ENCODE measurements around the gene MAGI3.

MAGI3 gene

DNA sequence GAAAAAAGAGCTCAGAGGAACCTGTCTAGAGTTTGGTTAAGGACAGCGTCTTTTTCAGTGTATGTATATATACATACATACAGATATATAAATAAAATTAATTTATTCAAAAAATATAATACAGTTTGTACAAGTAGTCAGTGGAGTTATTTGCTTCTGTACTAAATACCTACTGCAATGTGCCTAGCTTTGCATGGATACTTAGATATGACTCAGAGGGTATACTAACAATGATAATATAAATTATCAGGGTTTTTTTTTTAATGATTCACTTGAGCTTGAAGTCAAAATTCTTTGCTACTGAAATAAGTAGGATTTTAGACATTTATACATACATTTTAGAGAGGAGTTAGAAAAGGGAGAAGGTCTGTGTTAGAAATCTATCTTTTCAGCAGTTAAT, 251.1 kb downstream of the MAGI3 start:
- H3K9me3 Mint-ChIP-seq = no peaks in the 10 kb centered on the region
- no peak for DNase-seq
- H3K27ac Mint-ChIP-seq = no peak overlapping the region
- H3K4me3 Mint-ChIP-seq = no peak overlapping the region
- no peaks in the 10 kb centered on the region for H3K4me1 Mint-ChIP-seq (ENCODE audit: low read depth)
- H3K27me3 Mint-ChIP-seq = no peaks in the 10 kb centered on the region
- H3K36me3 Mint-ChIP-seq (ENCODE audit: low read depth) = peaks cover 1% of the 10 kb centered on the region

DNA sequence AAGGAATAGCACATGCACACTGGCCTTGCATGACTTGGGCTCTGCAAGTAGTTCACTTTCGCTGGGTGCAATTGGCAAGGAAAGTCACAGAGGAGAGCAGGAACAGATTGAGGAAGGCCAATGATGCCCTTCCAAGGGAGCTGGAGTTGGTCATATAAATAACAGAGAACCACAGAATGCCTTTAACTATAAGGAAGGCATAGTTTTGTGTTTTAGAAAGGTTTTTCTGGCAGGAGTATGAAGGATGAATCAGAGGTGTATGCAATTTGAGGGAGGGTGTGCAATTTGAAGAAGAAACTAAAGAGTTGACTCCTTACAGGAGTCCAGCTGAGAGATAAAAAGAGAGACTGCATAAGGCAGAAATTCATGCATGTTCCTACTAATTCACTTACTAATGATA, 256.8 kb downstream of the MAGI3 start:
- DNase-seq = no peak
- H3K27me3 Mint-ChIP-seq = no peaks in the 10 kb centered on the region
- H3K4me3 Mint-ChIP-seq = no peak overlapping the region
- no peaks in the 10 kb centered on the region for H3K4me1 Mint-ChIP-seq (ENCODE audit: low read depth)
- peaks cover 1% of the 10 kb centered on the region for H3K36me3 Mint-ChIP-seq (ENCODE audit: low read depth)
- H3K9me3 Mint-ChIP-seq = no peaks in the 10 kb centered on the region
- H3K27ac Mint-ChIP-seq = no peak overlapping the region

GRCh38 chr1:113648478-113648877, 258.2 kb downstream of the MAGI3 start:
- no peaks in the 10 kb centered on the region for H3K27me3 Mint-ChIP-seq
- H3K4me1 Mint-ChIP-seq (ENCODE audit: low read depth) = no peaks in the 10 kb centered on the region
- H3K9me3 Mint-ChIP-seq = no peaks in the 10 kb centered on the region
- H3K27ac Mint-ChIP-seq = no peak overlapping the region
- peaks cover 1% of the 10 kb centered on the region for H3K36me3 Mint-ChIP-seq (ENCODE audit: low read depth)
- no peak for DNase-seq
- no peak overlapping the region for H3K4me3 Mint-ChIP-seq

- no peak for DNase-seq
- H3K27ac Mint-ChIP-seq = no peak overlapping the region
- H3K4me3 Mint-ChIP-seq = no peak overlapping the region
- peaks cover 2% of the 10 kb centered on the region for H3K36me3 Mint-ChIP-seq (ENCODE audit: low read depth)
- no peaks in the 10 kb centered on the region for H3K9me3 Mint-ChIP-seq
- no peaks in the 10 kb centered on the region for H3K4me1 Mint-ChIP-seq (ENCODE audit: low read depth)
- no peaks in the 10 kb centered on the region for H3K27me3 Mint-ChIP-seq
Measured at GRCh38 chr1:113652771-113653170, 262.5 kb downstream of the MAGI3 start.

DNA sequence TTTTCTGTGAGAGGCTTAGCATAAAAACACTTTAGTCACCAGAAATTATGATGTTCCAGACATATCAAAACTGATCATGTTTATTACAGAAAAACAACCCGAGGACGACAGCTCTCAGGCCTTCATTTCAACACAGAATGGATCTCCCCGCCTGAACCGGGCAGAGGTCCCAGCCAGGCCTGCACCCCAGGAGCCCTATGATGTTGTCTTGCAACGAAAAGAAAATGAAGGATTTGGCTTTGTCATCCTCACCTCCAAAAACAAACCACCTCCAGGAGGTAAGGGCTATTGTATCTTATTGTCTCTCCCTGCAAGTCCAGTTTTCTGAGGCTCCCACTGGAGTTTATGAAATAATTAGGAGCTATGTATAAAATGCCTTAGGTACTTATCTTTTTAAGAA, 263.4 kb downstream of the MAGI3 start:
- no peak for DNase-seq
- H3K4me1 Mint-ChIP-seq (ENCODE audit: low read depth) = no peaks in the 10 kb centered on the region
- no peak overlapping the region for H3K27ac Mint-ChIP-seq
- no peak overlapping the region for H3K4me3 Mint-ChIP-seq
- no peaks in the 10 kb centered on the region for H3K27me3 Mint-ChIP-seq
- H3K9me3 Mint-ChIP-seq = no peaks in the 10 kb centered on the region
- peaks cover 2% of the 10 kb centered on the region for H3K36me3 Mint-ChIP-seq (ENCODE audit: low read depth)

DNA sequence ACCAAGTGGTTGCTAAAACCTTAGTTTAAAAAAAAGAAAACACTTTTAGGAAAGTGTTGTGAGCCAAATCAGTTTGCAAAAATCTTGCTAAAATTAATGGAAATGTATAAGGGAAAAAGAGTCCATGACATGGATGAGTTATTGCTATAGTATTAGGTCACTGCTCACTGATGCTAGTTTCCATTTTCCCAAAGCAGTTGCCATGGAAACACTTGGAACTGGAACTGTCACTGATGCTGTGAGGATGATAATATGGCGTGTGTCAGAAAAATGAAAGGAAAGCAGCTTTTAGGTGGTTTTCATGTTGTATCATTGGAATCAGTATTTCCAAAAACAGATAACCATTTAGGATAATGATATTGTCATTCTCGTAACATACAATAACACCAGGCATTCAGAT, 264.6 kb downstream of the MAGI3 start:
- H3K9me3 Mint-ChIP-seq = no peaks in the 10 kb centered on the region
- no peaks in the 10 kb centered on the region for H3K27me3 Mint-ChIP-seq
- no peaks in the 10 kb centered on the region for H3K4me1 Mint-ChIP-seq (ENCODE audit: low read depth)
- no peak overlapping the region for H3K27ac Mint-ChIP-seq
- no peak overlapping the region for H3K4me3 Mint-ChIP-seq
- peaks cover 2% of the 10 kb centered on the region for H3K36me3 Mint-ChIP-seq (ENCODE audit: low read depth)
- no peak for DNase-seq

GRCh38 chr1:113657126-113657525, 266.8 kb downstream of the MAGI3 start:
- no peaks in the 10 kb centered on the region for H3K4me1 Mint-ChIP-seq (ENCODE audit: low read depth)
- no peaks in the 10 kb centered on the region for H3K9me3 Mint-ChIP-seq
- no peak overlapping the region for H3K4me3 Mint-ChIP-seq
- no peak overlapping the region for H3K27ac Mint-ChIP-seq
- DNase-seq = no peak
- H3K27me3 Mint-ChIP-seq = no peaks in the 10 kb centered on the region
- H3K36me3 Mint-ChIP-seq (ENCODE audit: low read depth) = peaks cover 2% of the 10 kb centered on the region

DNA sequence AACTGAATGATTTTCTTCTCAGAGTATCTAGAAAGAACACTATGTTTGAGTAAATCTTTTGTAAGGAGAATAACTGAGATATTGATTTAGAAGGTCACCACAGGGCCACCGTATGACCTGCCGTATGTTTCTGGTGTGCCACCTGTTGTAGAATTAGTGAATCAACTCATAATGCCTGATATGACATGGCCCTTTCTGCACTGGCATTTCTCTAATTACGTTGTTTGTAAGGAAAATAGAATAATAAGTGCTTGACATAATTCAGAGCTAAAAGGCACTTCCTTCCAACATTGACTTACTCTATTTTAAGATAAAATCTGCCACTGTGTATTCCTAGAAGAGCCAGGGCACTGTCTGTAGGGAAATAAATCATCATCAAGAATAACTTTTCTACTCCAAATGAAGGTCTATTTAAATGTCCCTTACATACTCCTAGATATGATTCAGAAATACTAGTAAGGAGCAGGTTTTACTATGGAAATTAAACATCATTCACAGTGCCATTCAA, 267.3 kb downstream of the MAGI3 start:
- Mint-ChIP-seq H3K27ac (no peak overlapping the region), H3K9me3 (no peaks in the 10 kb centered on the region), H3K27me3 (no peaks in the 10 kb centered on the region)

DNA sequence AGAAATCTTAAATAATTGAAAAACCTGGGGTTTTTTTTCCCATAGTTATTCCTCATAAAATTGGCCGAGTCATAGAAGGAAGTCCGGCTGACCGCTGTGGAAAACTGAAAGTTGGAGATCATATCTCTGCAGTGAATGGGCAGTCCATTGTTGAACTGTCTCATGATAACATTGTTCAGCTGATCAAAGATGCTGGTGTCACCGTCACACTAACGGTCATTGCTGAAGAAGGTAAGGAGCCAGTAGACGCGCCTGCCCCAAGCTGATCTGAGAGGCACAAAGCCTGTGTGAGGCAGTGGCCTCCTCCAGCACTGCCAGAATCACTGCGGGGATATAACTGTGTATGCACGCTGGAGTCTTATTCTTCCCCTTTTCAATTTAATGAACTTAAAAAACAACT, 268.7 kb downstream of the MAGI3 start:
- peaks cover 2% of the 10 kb centered on the region for H3K36me3 Mint-ChIP-seq (ENCODE audit: low read depth)
- no peaks in the 10 kb centered on the region for H3K4me1 Mint-ChIP-seq (ENCODE audit: low read depth)
- H3K4me3 Mint-ChIP-seq = no peak overlapping the region
- H3K27ac Mint-ChIP-seq = no peak overlapping the region
- H3K27me3 Mint-ChIP-seq = no peaks in the 10 kb centered on the region
- no peak for DNase-seq
- H3K9me3 Mint-ChIP-seq = no peaks in the 10 kb centered on the region

More for the DNA sequence above, 267.3 kb downstream of the MAGI3 start:
- no peaks in the 10 kb centered on the region for H3K4me1 Mint-ChIP-seq (ENCODE audit: low read depth)
- H3K4me3 Mint-ChIP-seq = no peak overlapping the region
- H3K36me3 Mint-ChIP-seq (ENCODE audit: low read depth) = peaks cover 2% of the 10 kb centered on the region
- DNase-seq = no peak

DNA sequence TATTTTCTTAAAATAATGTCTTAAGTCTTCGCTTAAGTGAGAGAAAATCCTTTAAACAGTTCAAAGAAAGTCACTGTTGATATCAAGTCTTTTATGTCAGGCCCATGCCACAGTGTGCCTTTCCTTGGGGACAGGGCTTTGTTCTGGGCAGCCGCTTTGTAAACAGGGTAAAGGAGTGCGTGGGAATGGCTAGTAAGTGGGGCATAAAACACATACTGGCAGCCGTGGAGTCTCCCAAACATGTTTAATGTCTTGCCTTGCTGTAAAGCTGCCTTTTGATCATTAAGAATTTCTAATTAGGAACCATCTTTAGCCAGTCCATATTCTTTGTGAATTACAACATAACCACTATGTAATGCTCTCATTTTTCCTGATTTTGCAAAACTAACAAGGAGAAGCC, 269.2 kb downstream of the MAGI3 start:
- Mint-ChIP-seq H3K9me3 (no peaks in the 10 kb centered on the region), H3K36me3 (ENCODE audit: low read depth) (peaks cover 2% of the 10 kb centered on the region), H3K4me1 (ENCODE audit: low read depth) (no peaks in the 10 kb centered on the region), H3K27ac (no peak overlapping the region), H3K4me3 (no peak overlapping the region), H3K27me3 (no peaks in the 10 kb centered on the region)
- DNase-seq = no peak

DNA sequence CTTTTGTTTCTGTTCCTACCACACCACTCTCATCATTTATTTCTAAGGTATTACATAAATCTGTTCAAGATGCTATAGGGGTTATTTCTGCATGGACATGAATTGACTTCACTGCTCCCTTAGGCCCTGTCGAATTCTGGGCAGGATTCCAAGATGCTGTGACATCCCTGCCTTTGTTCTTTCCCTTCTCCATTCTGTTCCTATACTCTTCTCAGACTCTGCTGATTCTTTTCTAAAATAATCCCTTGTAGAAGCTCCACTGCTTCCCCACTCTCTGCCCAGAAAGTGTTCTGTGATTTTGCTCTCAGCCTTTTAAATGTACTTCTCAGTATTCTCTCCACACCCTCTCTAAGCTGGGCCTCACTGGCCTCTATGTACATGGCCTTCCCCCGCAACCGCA, 269.8 kb downstream of the MAGI3 start:
- Mint-ChIP-seq H3K36me3 (ENCODE audit: low read depth) (no peaks in the 10 kb centered on the region), H3K27me3 (no peaks in the 10 kb centered on the region), H3K9me3 (no peaks in the 10 kb centered on the region), H3K27ac (no peak overlapping the region), H3K4me3 (no peak overlapping the region), H3K4me1 (ENCODE audit: low read depth) (no peaks in the 10 kb centered on the region)
- no peak for DNase-seq

GRCh38 chr1:113662101-113662500, 271.8 kb downstream of the MAGI3 start:
- Mint-ChIP-seq H3K4me3 (no peak overlapping the region), H3K27me3 (no peaks in the 10 kb centered on the region), H3K4me1 (ENCODE audit: low read depth) (no peaks in the 10 kb centered on the region), H3K36me3 (ENCODE audit: low read depth) (no peaks in the 10 kb centered on the region), H3K27ac (no peak overlapping the region), H3K9me3 (no peaks in the 10 kb centered on the region)
- DNase-seq = no peak

DNA sequence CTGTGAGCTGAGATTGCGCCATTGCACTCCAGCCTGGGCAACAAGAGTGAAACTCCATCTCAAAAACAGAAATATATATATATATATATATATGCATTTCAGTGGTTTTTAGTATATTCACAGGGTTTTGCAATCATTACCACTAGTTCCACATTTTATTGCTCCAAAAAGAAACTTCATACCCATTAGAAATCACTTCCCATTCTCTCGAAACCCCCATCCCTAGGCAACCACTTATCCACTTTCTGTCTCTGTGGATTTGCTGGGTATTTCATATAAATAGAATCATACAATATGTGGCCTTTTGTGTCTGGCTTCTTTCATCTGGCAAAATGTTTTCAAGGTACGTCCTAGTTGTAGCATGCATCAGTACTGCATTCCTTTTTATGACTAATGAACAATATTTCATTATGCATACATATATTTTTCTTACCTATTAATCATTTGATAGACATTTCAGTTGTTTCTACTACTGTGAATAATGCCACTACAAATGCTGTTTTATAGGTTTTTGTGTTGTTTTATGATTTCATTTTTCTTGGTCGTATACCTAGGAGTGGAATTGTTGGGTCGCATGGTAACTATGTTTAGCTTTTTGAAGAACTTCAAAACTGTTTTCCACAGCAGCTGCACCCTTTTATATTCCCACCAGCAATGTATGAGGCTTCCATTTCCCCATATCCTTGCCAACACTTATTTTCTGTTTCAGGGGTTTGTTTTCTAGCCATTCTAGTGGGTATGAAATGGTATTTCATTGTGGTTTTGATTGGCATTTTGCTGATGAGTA, 273.0 kb downstream of the MAGI3 start:
- Mint-ChIP-seq H3K27me3 (no peaks in the 10 kb centered on the region), H3K4me3 (no peak overlapping the region), H3K9me3 (no peaks in the 10 kb centered on the region), H3K4me1 (ENCODE audit: low read depth) (no peaks in the 10 kb centered on the region), H3K27ac (no peak overlapping the region), H3K36me3 (ENCODE audit: low read depth) (no peaks in the 10 kb centered on the region)
- DNase-seq = no peak

- no peaks in the 10 kb centered on the region for H3K36me3 Mint-ChIP-seq (ENCODE audit: low read depth)
- DNase-seq = no peak
- no peak overlapping the region for H3K4me3 Mint-ChIP-seq
Measured at GRCh38 chr1:113665071-113665470, 274.8 kb downstream of the MAGI3 start.

GRCh38 chr1:113666126-113666525, 275.8 kb downstream of the MAGI3 start:
- Mint-ChIP-seq H3K4me3 (no peak overlapping the region), H3K9me3 (no peaks in the 10 kb centered on the region), H3K27me3 (no peaks in the 10 kb centered on the region), H3K27ac (no peak overlapping the region), H3K4me1 (ENCODE audit: low read depth) (no peaks in the 10 kb centered on the region), H3K36me3 (ENCODE audit: low read depth) (no peaks in the 10 kb centered on the region)
- no peak for DNase-seq

More at GRCh38 chr1:113665071-113665470, 274.8 kb downstream of the MAGI3 start:
- Mint-ChIP-seq H3K9me3 (no peaks in the 10 kb centered on the region), H3K27ac (no peak overlapping the region), H3K27me3 (no peaks in the 10 kb centered on the region), H3K4me1 (ENCODE audit: low read depth) (no peaks in the 10 kb centered on the region)
